Body of pancreas (tissue), 4 donors: ENCODE results near the gene PLD6. TPM values are rescaled to one million over a fixed set of nuclear protein-coding genes. Genes with fewer than 3 reads are reported as not detected.

ENCODE experiments used
- ATAC-seq: fragments of 150-250 bp; one replicate; pipeline ENCODE4 v1.9.1; 2016
- DNase-seq, 4 donors: peaks; one replicate each; pipeline ENCODE4 v3.0.0-alpha.2; 2019
- H3K27ac ChIP-seq, 4 donors: fragments of 200-600 bp; sonication (generic); 1 replicate in 3 of 4; 2 replicates in 1 of 4; pipeline versions ENCODE4 v1.5.1 to v1.6.1; 2016 to 2019; ENCODE audit warnings: mild to moderate bottlenecking in 1 of 4, mixed read lengths in 1 of 4, moderate library complexity in 1 of 4
- H3K27me3 ChIP-seq, 2 donors: fragments of 200-600 bp; sonication (generic); one replicate each; pipeline ENCODE4 v1.6.0; 2016; ENCODE audit warnings: mild to moderate bottlenecking in 1 of 2
- H3K36me3 ChIP-seq, 2 donors: fragments of 200-600 bp; sonication (generic); replicated peaks in 1 of 2; 2 replicates each; pipeline ENCODE4 v1.5.1; 2016; ENCODE audit warnings: low read depth in 2 of 2; ENCODE audit not compliant: insufficient read depth in 1 of 2
- H3K4me1 ChIP-seq: fragments of 200-600 bp; sonication (generic); one replicate; pipeline ENCODE4 v1.6.0; 2016
- H3K4me3 ChIP-seq, 2 donors: fragments of 200-600 bp; sonication (generic); 1 replicate in 1 of 2; 2 replicates in 1 of 2; pipeline ENCODE4 v1.5.1; 2016 to 2019
- H3K9me3 ChIP-seq, 3 donors: fragments of 200-600 bp; sonication (generic); 1 replicate in 2 of 3; 2 replicates in 1 of 3; pipeline ENCODE4 v1.5.1; 2016
- CTCF ChIP-seq, 7 experiments: fragments of 450-650 bp in 4 of 7; fragments of 200-600 bp in 3 of 7; sonication (generic) in 3 of 7; IDR thresholded peaks; one replicate each; pipeline ENCODE4 v1.5.1; 2016 to 2019; ENCODE audit warnings: antibody characterized with exemption in 7 of 7
- POLR2A ChIP-seq, 3 donors: fragments of 450-650 bp; IDR thresholded peaks; one replicate each; pipeline ENCODE4 v1.6.1; 2016; ENCODE audit warnings: antibody characterized with exemption in 3 of 3, mild to moderate bottlenecking in 2 of 3
- WGBS, 2 donors: methylation state at CpG; one replicate each; pipeline ENCODE4 v1.1.5; 2017; 5-methylcytosine and 5-hydroxymethylcytosine counted together
- intact Hi-C: fragments of 100-400 bp; cut with DNase I; formaldehyde crosslinking; loops from one replicate; pipeline ENCODE4 v1.15.1; 2023
- total RNA-seq, 2 donors: library from RNA; depleted of rRNA; stranded (reverse); fragments of >200 nt; gene quantifications; one replicate each; pipeline ENCODE4 v1.1.0, GENCODE V29; 2016

The PLD6 gene
- total RNA-seq, 2 donors from 2014 or later = 3.6 to 6.6 TPM

- Histone ChIP-seq H3K27me3 (no peaks in the 10 kb centered on the region), H3K4me3 (no peak overlapping the region), H3K27ac (no peak overlapping the region), H3K9me3 (no peaks in the 10 kb centered on the region), H3K36me3 (peaks cover 0 to 11% of the 10 kb centered on the region in 2 donors), H3K4me1 (no peaks in the 10 kb centered on the region)
- 85 to 93% methylated on average over 3 of the region's 3 CpGs for WGBS, 2 donors
- ATAC-seq = no peak
- DNase-seq = no peak
- TF ChIP-seq POLR2A (IDR thresholded peaks at IDR 0.05) = no peak
- no peak for TF ChIP-seq CTCF (IDR thresholded peaks at IDR 0.05)
- intact Hi-C loops = no loop called here
Measured at GRCh38 chr17:17246879-17247278, 40.7 kb upstream of the PLD6 start.

- intact Hi-C loops = no loop called here
- no peak for ATAC-seq
- H3K4me3 ChIP-seq = no peak overlapping the region
Measured at GRCh38 chr17:17243163-17243562, 37.0 kb upstream of the PLD6 start.

GRCh38 chr17:17242246-17242645 lies 36.1 kb upstream of the PLD6 start:
- intact Hi-C loops = no loop called here
- 92 to 93% methylated on average over 6 to 7 of the region's 7 CpGs for WGBS, 2 donors
- H3K4me1 ChIP-seq = peaks cover 7% of the 10 kb centered on the region

More at GRCh38 chr17:17243163-17243562, 37.0 kb upstream of the PLD6 start:
- TF ChIP-seq CTCF (IDR thresholded peaks at IDR 0.05) = no peak
- no peak for TF ChIP-seq POLR2A (IDR thresholded peaks at IDR 0.05)
- WGBS, 2 donors = 83 to 84% methylated on average over 6 of the region's 6 CpGs
- H3K4me1 ChIP-seq = peaks cover 3% of the 10 kb centered on the region
- DNase-seq = no peak
- H3K9me3 ChIP-seq = no peaks in the 10 kb centered on the region
- H3K27ac ChIP-seq = no peak overlapping the region
- H3K36me3 ChIP-seq = peaks cover 0 to 9% of the 10 kb centered on the region in 2 donors
- H3K27me3 ChIP-seq = no peaks in the 10 kb centered on the region

GRCh38 chr17:17241656-17242055 lies 35.5 kb upstream of the PLD6 start:
- no peaks in the 10 kb centered on the region for H3K9me3 ChIP-seq
- no peaks in the 10 kb centered on the region for H3K27me3 ChIP-seq
- no peak overlapping the region for H3K27ac ChIP-seq
- H3K36me3 ChIP-seq = no peaks in the 10 kb centered on the region
- TF ChIP-seq POLR2A (IDR thresholded peaks at IDR 0.05) = no peak
- no peak for TF ChIP-seq CTCF (IDR thresholded peaks at IDR 0.05)
- H3K4me1 ChIP-seq = peaks cover 7% of the 10 kb centered on the region
- DNase-seq = no peak
- ATAC-seq = no peak
- 70 to 71% methylated on average over 10 of the region's 10 CpGs for WGBS, 2 donors
- H3K4me3 ChIP-seq = no peak overlapping the region
- intact Hi-C loops = no loop called here

More at GRCh38 chr17:17242246-17242645, 36.1 kb upstream of the PLD6 start:
- Histone ChIP-seq H3K27ac (no peak overlapping the region), H3K4me3 (no peak overlapping the region), H3K9me3 (no peaks in the 10 kb centered on the region), H3K36me3 (peaks cover 0 to 5% of the 10 kb centered on the region in 2 donors), H3K27me3 (no peaks in the 10 kb centered on the region)
- no peak for DNase-seq
- ATAC-seq = no peak
- TF ChIP-seq CTCF (IDR thresholded peaks at IDR 0.05) = no peak

- Histone ChIP-seq H3K27ac (no peak overlapping the region), H3K27me3 (no peaks in the 10 kb centered on the region), H3K4me3 (no peak overlapping the region), H3K4me1 (peaks cover 19% of the 10 kb centered on the region), H3K36me3 (no peaks in the 10 kb centered on the region), H3K9me3 (no peaks in the 10 kb centered on the region)
- TF ChIP-seq CTCF (IDR thresholded peaks at IDR 0.05) (no peak), POLR2A (IDR thresholded peaks at IDR 0.05) (no peak)
- ATAC-seq (no peak), DNase-seq (no peak)
- 44 to 58% methylated on average over 1 of the region's 1 CpG for WGBS, 2 donors
- intact Hi-C loops = no loop called here
Measured at GRCh38 chr17:17239832-17240231, 33.7 kb upstream of the PLD6 start.
